NCI-H510A (cell line): ENCODE data around the gene COPS8.

ENCODE experiments used
- DNase-seq: peaks from one replicate; lab custom pipeline; 2025; lab: John Stamatoyannopoulos, UW

Gene COPS8

DNA sequence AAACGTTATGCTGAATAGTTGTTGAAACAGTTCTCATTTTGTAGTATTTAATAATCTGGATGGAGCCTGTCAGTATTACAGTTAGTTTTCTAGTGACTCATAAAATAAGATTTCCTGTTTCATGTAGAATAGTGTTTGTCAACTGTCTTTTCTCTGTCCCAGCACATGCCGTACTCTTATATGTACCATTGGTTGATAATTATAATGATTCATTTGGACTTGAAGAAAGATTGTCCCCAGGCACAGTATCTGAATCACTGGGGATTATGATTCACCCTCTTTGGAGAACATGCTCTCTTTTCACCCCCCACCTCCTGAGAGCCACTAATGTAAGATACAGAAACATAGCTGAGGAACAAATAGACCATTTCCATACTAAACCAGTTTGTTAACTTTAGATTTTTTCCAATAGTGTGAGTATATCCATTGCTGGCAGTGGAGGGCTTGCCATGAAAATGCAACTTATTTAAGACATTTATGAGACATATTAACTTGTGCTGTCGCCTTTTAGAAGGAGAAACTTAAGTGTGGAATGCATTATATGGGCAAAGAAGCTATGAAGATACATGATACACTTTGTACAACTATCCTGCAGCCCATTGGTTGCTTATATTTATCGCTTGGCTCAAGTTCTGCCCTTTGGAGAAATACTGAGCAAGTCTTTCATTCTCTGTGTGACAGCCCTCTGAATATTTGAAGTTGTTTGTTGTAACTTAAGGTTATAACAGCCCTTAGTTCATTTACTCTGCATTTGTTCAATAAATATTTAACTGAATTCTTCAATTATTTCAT lies 12.4 kb downstream of the COPS8 start:
- no peak for DNase-seq

GRCh38 chr2:237099804-237100203 lies 14.1 kb downstream of the COPS8 start:
- DNase-seq: no peak

DNA sequence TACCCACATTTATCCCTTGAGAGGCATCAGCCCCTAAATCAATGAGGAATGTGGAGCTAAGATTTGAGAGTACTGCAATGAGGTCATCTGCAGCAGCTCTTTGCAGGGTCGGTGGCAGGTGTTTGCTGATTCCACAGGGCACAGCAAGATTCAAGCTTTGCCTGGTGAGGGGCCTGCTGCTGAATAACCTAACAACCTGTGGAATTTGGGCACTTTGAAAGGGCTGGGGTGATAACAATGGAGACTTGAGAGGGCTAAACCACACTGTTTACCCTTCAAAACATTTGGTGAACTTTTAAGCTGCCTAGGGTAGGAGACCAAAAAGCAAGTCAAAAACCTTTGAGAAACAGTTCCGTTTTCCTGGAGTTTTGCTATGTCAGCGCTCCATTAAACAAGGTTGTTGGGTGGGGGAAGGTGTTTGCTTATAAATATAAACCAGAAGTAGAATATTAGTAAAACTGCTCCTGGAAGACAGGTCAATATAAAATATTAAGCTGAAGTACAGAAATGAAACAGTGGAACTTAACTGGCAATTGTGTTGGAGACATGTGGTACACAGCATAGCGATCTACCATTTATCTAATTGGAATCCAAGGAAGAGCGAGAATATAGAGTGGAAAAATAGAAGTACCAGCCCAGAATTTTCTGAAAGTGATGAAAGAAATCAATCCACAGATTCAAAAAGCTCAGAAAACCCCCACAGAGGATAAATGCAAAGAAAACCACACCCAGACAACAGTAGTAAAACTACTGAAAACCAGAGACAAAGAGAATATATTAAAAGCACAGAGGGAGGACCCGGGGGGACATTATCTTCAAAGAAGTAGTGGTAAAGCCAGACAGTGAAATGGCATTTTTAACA lies 15.7 kb downstream of the COPS8 start:
- DNase-seq: no peak

DNA sequence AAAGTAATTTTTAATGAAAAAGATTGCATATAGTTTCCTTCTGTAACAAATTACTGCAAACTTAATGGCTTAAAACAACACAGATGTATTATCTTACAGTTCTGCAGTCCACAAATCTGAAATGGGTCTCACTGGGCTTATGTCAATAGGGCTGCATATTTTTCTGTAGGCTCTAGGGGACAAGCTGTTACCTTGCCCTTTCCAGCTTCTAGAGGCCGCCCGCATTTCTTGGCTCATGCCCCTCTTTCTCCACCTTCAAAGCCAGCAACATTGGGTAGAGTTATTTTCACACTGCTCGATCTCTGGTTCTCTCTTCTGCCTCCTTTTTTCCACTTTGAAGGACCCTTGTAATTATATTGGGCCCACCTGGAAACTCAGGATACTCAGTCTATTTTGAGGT lies 16.7 kb downstream of the COPS8 start:
- no peak for DNase-seq

GRCh38 chr2:237109421-237109934 lies 23.8 kb downstream of the COPS8 start:
- no peak for DNase-seq

GRCh38 chr2:237113026-237113795 lies 27.5 kb downstream of the COPS8 start:
- DNase-seq: no peak

- no peak for DNase-seq
These were observed 30.2 kb downstream of the COPS8 start for GRCh38 chr2:237115870-237116269.

DNA sequence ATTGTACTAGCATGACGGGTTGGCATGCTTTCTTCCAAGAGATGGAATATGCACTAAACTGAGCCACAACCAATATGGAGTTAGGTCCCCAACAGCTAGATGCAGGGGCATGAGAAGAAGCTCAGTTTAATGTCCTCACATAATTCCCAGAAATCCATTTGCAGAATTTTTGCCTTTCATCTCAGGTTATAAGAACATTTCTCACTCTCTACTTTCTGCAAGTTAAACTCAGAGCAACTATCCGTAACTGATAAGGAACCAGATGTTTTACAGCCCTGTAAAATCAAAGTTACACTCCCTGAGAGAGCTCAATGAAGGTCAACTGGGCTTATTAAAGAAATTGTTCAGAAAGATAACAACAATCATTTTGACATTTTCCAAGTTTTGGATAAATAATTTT lies 30.7 kb downstream of the COPS8 start:
- no peak for DNase-seq

DNA sequence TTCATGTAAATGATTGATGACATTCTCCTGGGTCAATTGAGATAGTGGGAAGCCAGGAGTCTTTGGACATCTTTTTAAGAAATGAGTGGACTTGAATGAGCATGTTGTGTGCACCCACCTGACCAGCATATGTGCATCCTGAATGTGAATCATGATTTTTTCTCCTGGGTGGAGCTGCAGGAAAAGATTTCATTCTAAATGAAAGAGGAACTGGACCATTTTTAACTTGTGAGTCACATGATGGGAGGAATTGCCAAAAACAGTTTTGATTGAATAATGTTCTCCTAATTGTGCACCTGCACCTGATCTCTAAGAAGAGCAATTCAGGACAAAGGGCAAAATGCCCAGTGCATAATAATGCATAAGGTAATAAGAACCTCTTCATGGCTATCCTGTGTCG lies 32.3 kb downstream of the COPS8 start:
- no peak for DNase-seq

DNA sequence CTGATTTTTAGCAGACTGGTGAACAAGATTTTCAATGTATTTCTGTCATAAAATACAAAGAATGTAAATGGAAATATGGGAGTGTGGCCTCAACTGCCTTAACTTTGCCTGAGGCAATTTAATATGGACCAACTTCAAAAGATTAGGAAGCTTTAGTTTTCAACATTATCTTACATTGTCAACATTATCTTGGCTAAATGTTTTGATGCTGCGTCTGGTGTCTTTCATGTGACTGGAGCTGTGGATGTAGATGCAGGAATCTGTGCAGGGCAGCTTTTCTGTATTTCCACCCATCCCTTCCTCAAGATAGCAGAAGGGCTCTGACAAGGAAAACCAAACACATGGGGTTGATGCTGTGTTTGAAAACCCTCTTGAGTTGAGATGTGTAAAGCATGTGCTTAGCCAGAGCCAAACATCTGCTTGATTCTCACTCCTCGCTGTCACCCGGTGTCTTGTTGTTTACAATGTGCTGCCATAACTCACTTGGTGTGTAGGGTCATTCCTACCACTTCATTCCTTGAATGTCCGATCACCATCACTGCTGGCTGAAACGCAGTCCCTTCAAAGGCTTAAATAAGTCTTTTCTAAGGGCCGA lies 33.0 kb downstream of the COPS8 start:
- no peak for DNase-seq

DNA sequence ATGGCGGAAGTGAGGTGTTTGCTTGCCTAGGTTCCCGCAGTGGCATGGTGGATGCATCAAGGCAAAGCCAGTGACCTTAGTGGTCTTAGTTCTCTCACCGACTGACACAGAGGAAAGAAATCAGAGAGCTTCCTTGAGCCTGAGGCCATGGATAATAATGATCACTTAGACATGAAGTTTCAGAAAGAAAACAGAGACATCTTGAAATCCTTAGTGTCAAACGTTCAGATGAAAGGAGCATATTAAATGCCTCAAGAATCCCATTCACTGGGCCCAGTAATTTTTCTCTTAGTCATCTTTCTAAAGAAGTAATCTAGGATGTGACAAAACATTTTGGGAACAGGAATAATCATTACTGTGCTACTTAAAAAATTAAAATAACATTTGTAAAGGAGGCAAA lies 35.2 kb downstream of the COPS8 start:
- no peak for DNase-seq

GRCh38 chr2:237121321-237121720 lies 35.6 kb downstream of the COPS8 start:
- DNase-seq: no peak

GRCh38 chr2:237122214-237122666 lies 36.6 kb downstream of the COPS8 start:
- peak; percentile 66 for DNase-seq

DNA sequence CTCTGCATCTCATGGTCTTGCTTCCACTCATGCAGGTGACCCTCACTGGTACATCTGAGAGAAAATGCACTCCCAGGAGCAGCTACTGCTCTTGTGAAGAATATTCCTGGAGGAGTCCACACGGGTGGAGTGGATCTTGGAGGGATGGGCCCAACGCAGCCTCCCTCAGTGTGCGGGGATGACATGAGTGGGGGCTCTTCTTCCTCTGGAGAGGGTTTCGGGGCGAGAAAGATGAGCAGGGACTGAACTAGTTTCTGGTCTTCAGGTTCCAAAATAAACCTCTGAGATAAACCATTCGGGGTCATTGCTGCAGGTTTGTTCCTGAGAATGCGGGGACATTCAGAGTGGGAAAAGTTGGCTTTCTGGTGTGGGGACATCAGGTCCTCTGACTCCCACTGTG lies 39.1 kb downstream of the COPS8 start:
- DNase-seq: no peak

DNA sequence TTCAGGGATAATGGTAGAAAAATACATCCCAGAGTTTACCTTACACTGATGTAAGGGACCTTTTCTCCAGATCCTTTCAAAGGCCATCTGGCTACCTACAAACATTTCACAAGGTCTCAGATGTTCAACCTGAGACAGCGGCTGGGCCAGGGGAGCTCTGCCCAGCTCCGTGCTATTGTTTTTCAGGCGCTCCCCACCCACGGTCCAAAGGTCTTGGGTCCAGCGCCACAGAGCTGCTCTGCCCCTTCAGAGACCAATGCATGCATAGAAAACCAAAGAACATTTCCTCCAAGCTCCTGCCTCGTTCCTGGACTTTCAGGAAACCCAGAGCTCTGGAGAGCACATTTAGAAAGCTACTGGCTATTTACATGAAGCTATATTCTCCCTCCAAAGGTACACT lies 40.3 kb downstream of the COPS8 start:
- DNase-seq: no peak

DNA sequence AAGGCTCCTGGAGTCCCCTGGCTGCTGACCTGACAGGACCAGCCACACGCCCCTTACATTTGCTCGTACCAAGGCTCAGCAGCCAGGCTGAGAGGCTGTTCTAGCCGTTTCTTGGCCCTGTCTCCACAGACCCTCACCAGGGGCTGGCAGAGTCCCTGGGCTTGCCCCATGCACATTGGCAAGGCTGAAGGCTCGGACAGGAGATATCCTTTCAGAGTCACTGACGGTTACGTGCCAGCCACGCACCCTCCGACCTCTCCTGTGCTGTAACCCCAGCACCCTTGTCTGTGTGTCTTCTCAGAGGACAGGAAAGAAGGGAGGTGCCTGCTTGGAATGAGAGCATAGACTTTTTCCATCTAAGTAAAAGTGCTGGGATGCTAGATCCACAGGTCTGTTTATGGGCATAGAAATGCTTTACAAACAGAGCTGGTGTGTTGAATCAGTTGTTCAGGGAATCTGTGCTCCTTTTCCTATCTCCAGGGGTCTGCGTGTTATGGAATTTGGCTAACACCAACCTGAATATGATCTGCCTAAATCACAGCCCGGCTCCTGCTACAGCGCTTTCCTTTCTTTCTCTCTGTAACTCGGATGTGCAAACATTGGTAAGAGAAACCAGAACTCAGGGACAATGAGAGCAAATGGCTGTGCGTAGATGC lies 41.0 kb downstream of the COPS8 start:
- no peak for DNase-seq

- DNase-seq: no peak
These were observed 42.5 kb downstream of the COPS8 start for GRCh38 chr2:237128026-237128703.

- no peak for DNase-seq
These were observed 43.3 kb downstream of the COPS8 start for GRCh38 chr2:237128845-237129592.

DNA sequence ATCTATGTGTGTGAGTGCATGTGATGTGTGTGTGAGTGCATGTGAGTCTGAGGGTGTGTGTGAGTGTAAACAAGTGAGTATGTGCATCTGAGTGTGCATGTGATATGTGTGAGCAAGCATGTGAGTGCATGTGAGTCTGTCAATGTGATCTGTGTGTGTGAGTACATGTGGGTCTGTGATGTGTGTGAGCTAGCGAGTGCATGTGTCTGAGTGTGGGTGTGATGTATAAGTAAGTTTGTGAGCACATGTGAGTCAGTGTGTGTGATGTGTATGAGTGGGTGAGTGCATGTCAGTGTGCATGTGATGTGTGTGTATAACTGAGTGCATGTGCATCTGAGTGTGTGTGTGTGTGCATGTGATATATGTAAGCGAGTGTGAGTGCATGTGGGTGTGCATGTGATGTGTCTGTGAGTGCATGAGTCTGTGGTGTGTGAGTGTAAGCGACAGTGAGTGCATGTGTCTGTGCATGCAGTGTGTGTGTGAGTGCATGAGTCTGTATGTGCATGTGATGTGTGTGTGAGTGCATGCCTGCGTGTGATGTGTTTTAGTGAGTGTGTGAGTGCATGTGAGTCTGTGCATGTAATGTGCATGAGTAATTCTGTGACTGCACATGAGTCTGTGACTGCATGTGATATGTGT lies 44.1 kb downstream of the COPS8 start:
- DNase-seq: no peak
